OCI-LY1 (cell line): ENCODE data around the gene KLHDC7B.

Experiments used
- H2AFZ ChIP-seq: fragments of 200-600 bp; sonication (generic), shearing (Covaris generic); 2 replicates; pipeline ENCODE4 v1.6.0; 2014; ENCODE audit warnings: antibody characterized with exemption, mild to moderate bottlenecking, low read length
- H3F3A ChIP-seq: fragments of 200-600 bp; sonication (generic), shearing (Covaris generic); 2 replicates; pipeline ENCODE4 v1.6.0; 2014; ENCODE audit warnings: mild to moderate bottlenecking, antibody characterized with exemption, low read length, moderate library complexity; ENCODE audit not compliant: insufficient read depth
- H3K27ac ChIP-seq: fragments of 200-600 bp; sonication (generic); 2 replicates; pipeline ENCODE4 v1.5.1; 2014; ENCODE audit warnings: low read length, mixed run types, mild to moderate bottlenecking, low read depth; ENCODE audit not compliant: poor library complexity, severe bottlenecking
- H3K27me3 ChIP-seq: fragments of 200-600 bp; sonication (generic); 2 replicates; pipeline ENCODE4 v1.6.0; 2014; ENCODE audit warnings: antibody characterized with exemption, mild to moderate bottlenecking, low read length, moderate library complexity; ENCODE audit not compliant: insufficient read depth
- H3K36me3 ChIP-seq: fragments of 200-600 bp; sonication (generic); 2 replicates; pipeline ENCODE4 v1.6.1; 2014; ENCODE audit warnings: mild to moderate bottlenecking, antibody characterized with exemption, low read length, moderate library complexity, mixed read lengths; ENCODE audit not compliant: insufficient read depth
- H3K4me1 ChIP-seq: fragments of 200-600 bp; sonication (generic); 2 replicates; pipeline ENCODE4 v1.5.1; 2014; ENCODE audit warnings: mild to moderate bottlenecking, low read length, moderate library complexity; ENCODE audit not compliant: insufficient read depth, severe bottlenecking
- H3K4me2 ChIP-seq: fragments of 200-600 bp; sonication (generic), shearing (Covaris generic); 2 replicates; pipeline ENCODE4 v1.6.1; 2014; ENCODE audit warnings: low read length
- H3K4me3 ChIP-seq: fragments of 200-600 bp; sonication (generic); 2 replicates; pipeline ENCODE4 v1.5.1; 2014; ENCODE audit warnings: low read length, low read depth, mild to moderate bottlenecking, mixed read lengths; ENCODE audit not compliant: poor library complexity, severe bottlenecking
- H3K79me2 ChIP-seq: fragments of 200-600 bp; shearing (Covaris generic); 2 replicates; pipeline ENCODE4 v1.6.1; 2016; ENCODE audit warnings: mixed run types, low read length, mixed read lengths; ENCODE audit not compliant: insufficient read depth
- H3K9ac ChIP-seq: fragments of 200-600 bp; sonication (generic), shearing (Covaris generic); 2 replicates; pipeline ENCODE4 v1.6.1; 2014; ENCODE audit warnings: mild to moderate bottlenecking, low read length, mixed read lengths
- H3K9me2 ChIP-seq: fragments of 200-600 bp; sonication (generic), shearing (Covaris generic); 2 replicates; pipeline ENCODE4 v1.6.1; 2014; ENCODE audit warnings: low read depth, mild to moderate bottlenecking, low read length, mixed read lengths
- H3K9me3 ChIP-seq: fragments of 200-600 bp; shearing (Covaris generic); 2 replicates; pipeline ENCODE4 v1.6.1; 2014; ENCODE audit warnings: low read length, mixed read lengths
- H4K20me1 ChIP-seq: fragments of 200-600 bp; sonication (generic), shearing (Covaris generic); 2 replicates; pipeline ENCODE4 v1.6.0; 2016; ENCODE audit warnings: mild to moderate bottlenecking, low read length; ENCODE audit not compliant: insufficient read depth
- CTCF ChIP-seq: fragments of 200-600 bp; sonication (generic), shearing (Covaris generic); IDR thresholded peaks from 2 replicates; pipeline ENCODE4 v1.5.1; 2017; ENCODE audit warnings: mild to moderate bottlenecking, antibody characterized with exemption, low read length, moderate library complexity, mixed read lengths
- EZH2 ChIP-seq: fragments of 200-600 bp; sonication (generic), shearing (Covaris generic); IDR thresholded peaks from 2 replicates; pipeline ENCODE4 v1.8.0; 2017; ENCODE audit warnings: borderline replicate concordance, mixed run types, mild to moderate bottlenecking, antibody characterized with exemption, low read length, moderate library complexity, mixed read lengths

The KLHDC7B gene

GRCh38 chr22:50530877-50531545 is 14.7 kb upstream of the KLHDC7B start:
- Histone ChIP-seq H3K4me1 (peaks cover 63% of the 10 kb centered on the region), H3K27ac (peak overlapping the region; percentile 60), H3K9ac (peak overlapping the region; percentile 83), H3K9me3 (no peaks in the 10 kb centered on the region), H4K20me1 (no peaks in the 10 kb centered on the region), H3K9me2 (no peaks in the 10 kb centered on the region), H3K4me3 (peak overlapping the region; percentile 80), H3F3A (peaks cover 5% of the 10 kb centered on the region), H3K36me3 (no peaks in the 10 kb centered on the region), H3K79me2 (no peaks in the 10 kb centered on the region), H3K27me3 (no peaks in the 10 kb centered on the region), H2AFZ (no peak overlapping the region), H3K4me2 (peak overlapping the region; percentile 85)
- TF ChIP-seq EZH2, result no peak
- TF ChIP-seq CTCF, result no peak

- Histone ChIP-seq H3K9me3 (no peaks in the 10 kb centered on the region), H3K4me2 (peak overlapping the region; percentile 85), H3K27ac (peak overlapping the region; percentile 60), H3K4me3 (peak overlapping the region; percentile 80), H3F3A (peaks cover 8% of the 10 kb centered on the region), H3K4me1 (peaks cover 61% of the 10 kb centered on the region), H4K20me1 (no peaks in the 10 kb centered on the region), H3K27me3 (no peaks in the 10 kb centered on the region), H3K9me2 (no peaks in the 10 kb centered on the region), H2AFZ (no peak overlapping the region), H3K9ac (peak overlapping the region; percentile 83), H3K36me3 (no peaks in the 10 kb centered on the region), H3K79me2 (no peaks in the 10 kb centered on the region)
- no peak for TF ChIP-seq EZH2
- no peak for TF ChIP-seq CTCF
Measured at GRCh38 chr22:50531546-50531961, 14.1 kb upstream of the KLHDC7B start.

- Histone ChIP-seq H3K9me3 (no peaks in the 10 kb centered on the region), H3K9me2 (no peaks in the 10 kb centered on the region), H3K4me1 (peaks cover 57% of the 10 kb centered on the region), H3K27me3 (no peaks in the 10 kb centered on the region), H3F3A (peaks cover 8% of the 10 kb centered on the region), H3K79me2 (no peaks in the 10 kb centered on the region), H3K27ac (peak overlapping the region; percentile 34), H3K9ac (peak overlapping the region; percentile 83; the same call in 1 of the 2 replicates), H3K4me2 (peak overlapping the region; percentile 85), H3K36me3 (no peaks in the 10 kb centered on the region), H3K4me3 (peak overlapping the region; percentile 80), H4K20me1 (no peaks in the 10 kb centered on the region), H2AFZ (no peak overlapping the region)
- TF ChIP-seq EZH2 (no peak), CTCF (no peak)
Measured at GRCh38 chr22:50531962-50532674, 13.6 kb upstream of the KLHDC7B start.
